HG02840 (cell line): ENCODE data around the gene CHCHD1.
"Not testable (repeated sequence)": the region's sequence is repeated elsewhere in the genome, so short reads cannot be mapped to it uniquely, and the experiment has no call there.

Experiments
- ATAC-seq: cut with Tn5 transposase; IDR thresholded peaks from one replicate; pipeline ENCODE4 v1.9.1; 2021; ENCODE audit warnings: mild to moderate bottlenecking, moderate library complexity, moderate number of reproducible peaks; ENCODE audit not compliant: unreplicated experiment, low FRiP score

CHCHD1 gene

GRCh38 chr10:73809061-73809818 lies 27.4 kb downstream of the CHCHD1 start:
- ATAC-seq = no peak

GRCh38 chr10:73810358-73810734 lies 28.5 kb downstream of the CHCHD1 start:
- ATAC-seq = no peak

- peak; percentile 30 for ATAC-seq
These were observed 29.1 kb downstream of the CHCHD1 start for GRCh38 chr10:73810735-73811465.

- ATAC-seq = no peak
These were observed 30.8 kb downstream of the CHCHD1 start for GRCh38 chr10:73812657-73813056.

- ATAC-seq = no peak
These were observed 31.5 kb downstream of the CHCHD1 start for GRCh38 chr10:73813333-73813732.

GRCh38 chr10:73814276-73814895 lies 32.5 kb downstream of the CHCHD1 start:
- no peak for ATAC-seq

GRCh38 chr10:73814896-73815718 lies 33.3 kb downstream of the CHCHD1 start:
- ATAC-seq = no peak

- no peak for ATAC-seq
These were observed 33.8 kb downstream of the CHCHD1 start for GRCh38 chr10:73815719-73816030.

GRCh38 chr10:73816917-73817729 lies 35.3 kb downstream of the CHCHD1 start:
- ATAC-seq = no peak

GRCh38 chr10:73817826-73818225 lies 36.0 kb downstream of the CHCHD1 start:
- no peak for ATAC-seq

- no peak for ATAC-seq
These were observed 36.6 kb downstream of the CHCHD1 start for GRCh38 chr10:73818402-73818801.

- no peak for ATAC-seq
These were observed 37.2 kb downstream of the CHCHD1 start for GRCh38 chr10:73819081-73819480.

- ATAC-seq = no peak
These were observed 37.8 kb downstream of the CHCHD1 start for GRCh38 chr10:73819513-73820093.

- ATAC-seq = no peak
These were observed 41.5 kb downstream of the CHCHD1 start for GRCh38 chr10:73823391-73823790.

- ATAC-seq = no peak
These were observed 42.4 kb downstream of the CHCHD1 start for GRCh38 chr10:73824146-73824725.

GRCh38 chr10:73827346-73828089 lies 45.7 kb downstream of the CHCHD1 start:
- no peak for ATAC-seq

GRCh38 chr10:73828161-73828560 lies 46.3 kb downstream of the CHCHD1 start:
- no peak for ATAC-seq

GRCh38 chr10:73829090-73829489 lies 47.2 kb downstream of the CHCHD1 start:
- ATAC-seq = not testable (repeated sequence)
